ENCODE data around the gene MAN2C1. TPM values are rescaled to one million over a fixed set of nuclear protein-coding genes. Genes with fewer than 3 reads are reported as not detected.

The MAN2C1 gene
- total and polyA plus RNA-seq, 9 of the 15 experiments (the other 6 are each of a cell fraction or from before 2014, with no cell fraction given): 2.0 to 141 (median 39.9) TPM

- TF ChIP-seq RREB1 (CRISPR knock-in tag; IDR thresholded peaks at IDR 0.05): no peak
- no peak for TF ChIP-seq ARID2 (IDR thresholded peaks at IDR 0.05)
- peak; percentile 61; the same call in 1 of the 2 replicates for TF ChIP-seq E2F1 (CRISPR knock-in tag; IDR thresholded peaks at IDR 0.05)
- no peak for TF ChIP-seq BRF1 (IDR thresholded peaks at IDR 0.05; ENCODE audit: borderline replicate concordance, extremely low read depth, insufficient read length)
- 0 out of 2 replicates have a peak, but pooled peaks have one; percentile 21 for TF ChIP-seq ARID1B (IDR thresholded peaks at IDR 0.05)
- TF ChIP-seq ZNF239 (CRISPR knock-in tag; IDR thresholded peaks at IDR 0.05): no peak
- peak; percentile 65; the same call in 1 of the 2 replicates for TF ChIP-seq MEF2A (IDR thresholded peaks at IDR 0.05; ENCODE audit: control insufficient read depth, low read depth, low read length)
- no peak for TF ChIP-seq ATF4 (CRISPR knock-in tag; IDR thresholded peaks at IDR 0.05)
- no peak for TF ChIP-seq XRCC5 (IDR thresholded peaks at IDR 0.05; ENCODE audit: low read depth, low read length)
- TF ChIP-seq MTA2 (IDR thresholded peaks at IDR 0.05; ENCODE audit: low read depth): no peak
- no peak for TF ChIP-seq ZNF197 (CRISPR knock-in tag; IDR thresholded peaks at IDR 0.05; ENCODE audit: low read depth)
- TF ChIP-seq ZNF134 (CRISPR knock-in tag; conservative IDR thresholded peaks at IDR 0.05): no peak
- no peak for TF ChIP-seq BCLAF1 (IDR thresholded peaks at IDR 0.05; ENCODE audit: borderline replicate concordance in 1 of 2, control insufficient read depth in 1 of 2, low read depth in 2 of 2, low read length in 1 of 2)
- peak; percentile 90 to 100 for TF ChIP-seq MAZ (CRISPR knock-in tag; conservative IDR thresholded peaks at IDR 0.05 in 1 of 2, IDR thresholded peaks at IDR 0.05 in 1 of 2)
These were observed 32.6 kb downstream of the MAN2C1 start, which contains the start of gene COMMD4 (continued) for GRCh38 chr15:75335705-75336355.
